GM23338 (cell line): ENCODE results near the gene ARHGAP42. TPM values are rescaled to one million over a fixed set of nuclear protein-coding genes. Genes with fewer than 3 reads are reported as not detected.

ENCODE experiments used
- ATAC-seq: fragments of 200-7000 bp; cut with Tn5 transposase; 3 replicates; pipeline ENCODE4 v1.9.1; 2020
- DNase-seq: peaks from one replicate; pipeline ENCODE4 v3.0.0-alpha.2; 2015; ENCODE audit warnings: low spot score
- H2AFZ ChIP-seq: fragments of 200-600 bp; sonication (generic); 2 replicates; pipeline ENCODE4 v1.8.0; 2016; ENCODE audit warnings: antibody characterized with exemption, mild to moderate bottlenecking, moderate library complexity
- H3F3A ChIP-seq: fragments of 200-600 bp; sonication (generic); replicated peaks from 2 replicates; pipeline ENCODE4 v1.8.0; 2017; ENCODE audit warnings: antibody characterized with exemption, mixed run types, low read depth
- H3K27ac ChIP-seq: fragments of 200-600 bp; sonication (generic); 2 replicates; pipeline ENCODE4 v1.6.1; 2016; ENCODE audit warnings: low read depth
- H3K27me3 ChIP-seq: fragments of 200-600 bp; sonication (generic); 2 replicates; pipeline ENCODE4 v1.8.0; 2016; ENCODE audit warnings: mild to moderate bottlenecking, mixed run types, moderate library complexity; ENCODE audit not compliant: insufficient read depth
- H3K36me3 ChIP-seq: fragments of 200-600 bp; sonication (generic); 2 replicates; pipeline ENCODE4 v1.8.0; 2016; ENCODE audit warnings: mild to moderate bottlenecking; ENCODE audit not compliant: insufficient read depth
- H3K4me1 ChIP-seq: fragments of 200-600 bp; sonication (generic); 2 replicates; pipeline ENCODE4 v1.8.0; 2016; ENCODE audit warnings: mild to moderate bottlenecking, moderate library complexity; ENCODE audit not compliant: insufficient read depth
- H3K4me2 ChIP-seq: fragments of 200-600 bp; sonication (generic); 2 replicates; pipeline ENCODE4 v1.7.1; 2017; ENCODE audit warnings: mixed run types
- H3K4me3 ChIP-seq: fragments of 200-600 bp; sonication (generic); 2 replicates; pipeline ENCODE4 v1.6.1; 2016; ENCODE audit warnings: mixed run types
- H3K79me2 ChIP-seq: fragments of 200-600 bp; sonication (generic); replicated peaks from 2 replicates; pipeline ENCODE4 v1.8.0; 2017; ENCODE audit warnings: mild to moderate bottlenecking; ENCODE audit not compliant: insufficient read depth
- H3K9me2 ChIP-seq: fragments of 200-600 bp; sonication (generic); 2 replicates; pipeline ENCODE4 v1.8.0; 2017; ENCODE audit not compliant: insufficient read depth
- H4K20me1 ChIP-seq: fragments of 200-600 bp; sonication (generic); replicated peaks from 2 replicates; pipeline ENCODE4 v1.8.0; 2017; ENCODE audit warnings: mild to moderate bottlenecking; ENCODE audit not compliant: insufficient read depth
- H3K27ac Mint-ChIP-seq: 2 replicates; pipeline ENCODE4 v1.8.0; 2020; ENCODE audit warnings: inconsistent platforms, mild to moderate bottlenecking, moderate library complexity, mixed read lengths
- H3K27me3 Mint-ChIP-seq: 3 replicates; pipeline ENCODE4 v1.8.0; 2022; ENCODE audit warnings: low read depth, mild to moderate bottlenecking, moderate library complexity, mixed read lengths, inconsistent platforms; ENCODE audit not compliant: insufficient read depth, poor library complexity
- H3K36me3 Mint-ChIP-seq: 3 replicates; pipeline ENCODE4 v1.8.0; 2021; ENCODE audit warnings: low read depth, mild to moderate bottlenecking, inconsistent platforms, moderate library complexity, mixed read lengths
- H3K4me1 Mint-ChIP-seq: 3 replicates; pipeline ENCODE4 v1.8.0; 2020; ENCODE audit warnings: mild to moderate bottlenecking, inconsistent platforms, mixed read lengths
- H3K4me3 Mint-ChIP-seq: 3 replicates; pipeline ENCODE4 v1.8.0; 2021; ENCODE audit warnings: moderate library complexity, mild to moderate bottlenecking, inconsistent platforms, mixed read lengths
- H3K9me3 Mint-ChIP-seq: 3 replicates; pipeline ENCODE4 v1.8.0; 2020; ENCODE audit warnings: moderate library complexity, mild to moderate bottlenecking, inconsistent platforms, mixed read lengths
- CREB1 ChIP-seq: fragments of 250-450 bp; sonication (Bioruptor Pico); IDR thresholded peaks from 2 replicates; pipeline ENCODE4 v1.5.0; 2020; ENCODE audit warnings: low read depth, mild to moderate bottlenecking, moderate library complexity
- EZH2 ChIP-seq: fragments of 200-600 bp; sonication (generic); IDR thresholded peaks from one replicate; pipeline ENCODE4 v1.8.0; 2017; ENCODE audit warnings: antibody characterized with exemption, mild to moderate bottlenecking, low read depth; ENCODE audit not compliant: unreplicated experiment
- EZH2phosphoT487 ChIP-seq: fragments of 200-600 bp; sonication (generic); IDR thresholded peaks from one replicate; pipeline ENCODE4 v1.8.1; 2018; ENCODE audit warnings: antibody characterized with exemption; ENCODE audit not compliant: unreplicated experiment
- JUNB ChIP-seq: IDR thresholded peaks from one replicate; pipeline ENCODE4 v1.6.1; 2016; ENCODE audit warnings: antibody characterized with exemption; ENCODE audit not compliant: unreplicated experiment
- NANOG ChIP-seq: IDR thresholded peaks from 2 replicates; pipeline ENCODE4 v1.6.1; 2016; ENCODE audit warnings: antibody characterized with exemption, borderline replicate concordance
- POLR2AphosphoS5 ChIP-seq: IDR thresholded peaks from 2 replicates; pipeline ENCODE4 v1.6.1; 2016; ENCODE audit warnings: antibody characterized with exemption, low read depth
- STAT1 ChIP-seq: IDR thresholded peaks from one replicate; pipeline ENCODE4 v1.6.1; 2016; ENCODE audit warnings: antibody characterized with exemption; ENCODE audit not compliant: unreplicated experiment
- ZNF114 ChIP-seq: fragments of 250-450 bp; sonication (Bioruptor Pico); IDR thresholded peaks from 2 replicates; pipeline ENCODE4 v1.5.0; 2020; ENCODE audit warnings: mild to moderate bottlenecking, moderate library complexity
- ZNF331 ChIP-seq: fragments of 250-450 bp; sonication (Bioruptor Pico); IDR thresholded peaks from 2 replicates; pipeline ENCODE4 v1.5.0; 2020; ENCODE audit warnings: low read depth, mild to moderate bottlenecking, moderate library complexity
- polyA plus RNA-seq: library from polyadenylated mRNA; unstranded; fragments of >200 nt; fragmentation: Nextera tagmentation; extraction: Ambion mirVana; gene quantifications from 2 replicates; pipeline ENCODE4 v1.2.1, GENCODE V29; 2016
- total RNA-seq: library from RNA; depleted of rRNA; stranded (reverse); fragments of >200 nt; shearing (Covaris generic); gene quantifications from 2 replicates; pipeline ENCODE4 v1.2.3, GENCODE V29; 2014
- TF ChIP-seq, protein P1 (sequence below): IDR thresholded peaks from one replicate; pipeline ENCODE4 v1.6.1; 2018; ENCODE audit warnings: antibody characterized with exemption; ENCODE audit not compliant: unreplicated experiment
- TF ChIP-seq, protein P2 (sequence below), 2 experiments: fragments of 200-600 bp in 1 of 2; sonication (generic) in 1 of 2; conservative IDR thresholded peaks; 2 replicates each; pipeline versions ENCODE4 v1.5.1 to v1.6.1; 2016 to 2017; ENCODE audit warnings: antibody characterized with exemption in 2 of 2, low read depth in 2 of 2, mild to moderate bottlenecking in 2 of 2, moderate library complexity in 1 of 2
- TF ChIP-seq, protein P3 (sequence below): fragments of 250-450 bp; sonication (Bioruptor Pico); IDR thresholded peaks from 2 replicates; pipeline ENCODE4 v1.5.0; 2020; ENCODE audit warnings: mild to moderate bottlenecking, moderate library complexity
- TF ChIP-seq, protein P4 (sequence below): IDR thresholded peaks from 2 replicates; pipeline ENCODE4 v1.6.1; 2016; ENCODE audit warnings: antibody characterized with exemption

Gene ARHGAP42
- total and polyA plus RNA-seq, 2 experiments from 2014 or later = 23.7 to 35.7 TPM

DNA sequence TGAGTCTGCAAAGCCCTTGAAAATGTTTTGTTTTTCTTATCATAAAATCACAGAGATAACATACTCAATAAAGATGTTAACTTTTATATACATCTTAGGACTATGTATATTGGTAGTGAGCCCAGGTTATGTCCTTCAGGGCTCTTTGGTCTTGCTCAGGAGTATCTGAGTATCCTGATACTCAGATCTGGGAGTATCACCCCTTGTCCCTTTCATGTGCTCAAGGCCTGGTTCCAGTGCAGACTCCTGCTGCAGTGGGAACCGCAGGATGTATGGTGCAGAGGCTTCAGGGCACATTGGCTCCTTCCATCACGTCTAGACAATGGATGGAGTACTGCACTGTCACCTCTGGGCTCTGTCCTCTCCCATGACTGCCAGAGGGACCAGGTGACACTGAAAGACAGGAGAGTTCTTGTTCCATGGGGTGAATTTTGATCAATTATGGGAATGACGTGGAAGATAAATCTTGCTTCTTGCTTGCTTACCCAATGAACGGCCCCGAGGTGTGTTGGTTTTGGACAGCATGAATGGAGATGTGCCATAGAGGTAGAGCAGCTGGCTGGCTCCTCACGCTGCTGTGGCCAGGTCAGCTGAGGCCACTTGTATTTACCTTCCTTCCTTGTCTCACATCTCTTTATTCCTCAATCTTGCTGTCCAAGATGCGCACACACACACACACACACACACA, 215.5 kb downstream of the ARHGAP42 start:
- DNase-seq (no peak), ATAC-seq (no peak)

More for the DNA sequence above, 215.5 kb downstream of the ARHGAP42 start:
- H3K36me3 Mint-ChIP-seq = no peaks in the 10 kb centered on the region; the same call in 2 of the 3 replicates
- Histone ChIP-seq H3K36me3 (no peaks in the 10 kb centered on the region), H3K4me1 (no peaks in the 10 kb centered on the region), H3K9me2 (peaks cover 4% of the 10 kb centered on the region), H3K79me2 (no peaks in the 10 kb centered on the region), H3F3A (no peaks in the 10 kb centered on the region), H3K4me3 (no peak overlapping the region), H3K27ac (no peak overlapping the region), H3K4me2 (no peak overlapping the region), H2AFZ (no peak overlapping the region), H3K27me3 (no peaks in the 10 kb centered on the region), H4K20me1 (no peaks in the 10 kb centered on the region)
- no peak overlapping the region for H3K4me3 Mint-ChIP-seq
- H3K27ac Mint-ChIP-seq = no peak overlapping the region; the same call in 1 of the 2 replicates
- no peaks in the 10 kb centered on the region; the same call in 2 of the 3 replicates for H3K9me3 Mint-ChIP-seq
- no peak for TF ChIP-seq EZH2phosphoT487
- TF ChIP-seq POLR2AphosphoS5 = no peak
- TF ChIP-seq JUNB = no peak
- TF ChIP-seq, protein P1, sequence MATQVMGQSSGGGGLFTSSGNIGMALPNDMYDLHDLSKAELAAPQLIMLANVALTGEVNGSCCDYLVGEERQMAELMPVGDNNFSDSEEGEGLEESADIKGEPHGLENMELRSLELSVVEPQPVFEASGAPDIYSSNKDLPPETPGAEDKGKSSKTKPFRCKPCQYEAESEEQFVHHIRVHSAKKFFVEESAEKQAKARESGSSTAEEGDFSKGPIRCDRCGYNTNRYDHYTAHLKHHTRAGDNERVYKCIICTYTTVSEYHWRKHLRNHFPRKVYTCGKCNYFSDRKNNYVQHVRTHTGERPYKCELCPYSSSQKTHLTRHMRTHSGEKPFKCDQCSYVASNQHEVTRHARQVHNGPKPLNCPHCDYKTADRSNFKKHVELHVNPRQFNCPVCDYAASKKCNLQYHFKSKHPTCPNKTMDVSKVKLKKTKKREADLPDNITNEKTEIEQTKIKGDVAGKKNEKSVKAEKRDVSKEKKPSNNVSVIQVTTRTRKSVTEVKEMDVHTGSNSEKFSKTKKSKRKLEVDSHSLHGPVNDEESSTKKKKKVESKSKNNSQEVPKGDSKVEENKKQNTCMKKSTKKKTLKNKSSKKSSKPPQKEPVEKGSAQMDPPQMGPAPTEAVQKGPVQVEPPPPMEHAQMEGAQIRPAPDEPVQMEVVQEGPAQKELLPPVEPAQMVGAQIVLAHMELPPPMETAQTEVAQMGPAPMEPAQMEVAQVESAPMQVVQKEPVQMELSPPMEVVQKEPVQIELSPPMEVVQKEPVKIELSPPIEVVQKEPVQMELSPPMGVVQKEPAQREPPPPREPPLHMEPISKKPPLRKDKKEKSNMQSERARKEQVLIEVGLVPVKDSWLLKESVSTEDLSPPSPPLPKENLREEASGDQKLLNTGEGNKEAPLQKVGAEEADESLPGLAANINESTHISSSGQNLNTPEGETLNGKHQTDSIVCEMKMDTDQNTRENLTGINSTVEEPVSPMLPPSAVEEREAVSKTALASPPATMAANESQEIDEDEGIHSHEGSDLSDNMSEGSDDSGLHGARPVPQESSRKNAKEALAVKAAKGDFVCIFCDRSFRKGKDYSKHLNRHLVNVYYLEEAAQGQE = no peak
- TF ChIP-seq ZNF331 (CRISPR knock-in tag) = no peak
- TF ChIP-seq STAT1 = no peak
- TF ChIP-seq, protein P2, sequence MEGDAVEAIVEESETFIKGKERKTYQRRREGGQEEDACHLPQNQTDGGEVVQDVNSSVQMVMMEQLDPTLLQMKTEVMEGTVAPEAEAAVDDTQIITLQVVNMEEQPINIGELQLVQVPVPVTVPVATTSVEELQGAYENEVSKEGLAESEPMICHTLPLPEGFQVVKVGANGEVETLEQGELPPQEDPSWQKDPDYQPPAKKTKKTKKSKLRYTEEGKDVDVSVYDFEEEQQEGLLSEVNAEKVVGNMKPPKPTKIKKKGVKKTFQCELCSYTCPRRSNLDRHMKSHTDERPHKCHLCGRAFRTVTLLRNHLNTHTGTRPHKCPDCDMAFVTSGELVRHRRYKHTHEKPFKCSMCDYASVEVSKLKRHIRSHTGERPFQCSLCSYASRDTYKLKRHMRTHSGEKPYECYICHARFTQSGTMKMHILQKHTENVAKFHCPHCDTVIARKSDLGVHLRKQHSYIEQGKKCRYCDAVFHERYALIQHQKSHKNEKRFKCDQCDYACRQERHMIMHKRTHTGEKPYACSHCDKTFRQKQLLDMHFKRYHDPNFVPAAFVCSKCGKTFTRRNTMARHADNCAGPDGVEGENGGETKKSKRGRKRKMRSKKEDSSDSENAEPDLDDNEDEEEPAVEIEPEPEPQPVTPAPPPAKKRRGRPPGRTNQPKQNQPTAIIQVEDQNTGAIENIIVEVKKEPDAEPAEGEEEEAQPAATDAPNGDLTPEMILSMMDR (conservative IDR thresholded peaks at IDR 0.05; ENCODE audit: low read depth in 2 of 2) = no peak
- no peak for TF ChIP-seq ZNF114
- TF ChIP-seq, protein P3, sequence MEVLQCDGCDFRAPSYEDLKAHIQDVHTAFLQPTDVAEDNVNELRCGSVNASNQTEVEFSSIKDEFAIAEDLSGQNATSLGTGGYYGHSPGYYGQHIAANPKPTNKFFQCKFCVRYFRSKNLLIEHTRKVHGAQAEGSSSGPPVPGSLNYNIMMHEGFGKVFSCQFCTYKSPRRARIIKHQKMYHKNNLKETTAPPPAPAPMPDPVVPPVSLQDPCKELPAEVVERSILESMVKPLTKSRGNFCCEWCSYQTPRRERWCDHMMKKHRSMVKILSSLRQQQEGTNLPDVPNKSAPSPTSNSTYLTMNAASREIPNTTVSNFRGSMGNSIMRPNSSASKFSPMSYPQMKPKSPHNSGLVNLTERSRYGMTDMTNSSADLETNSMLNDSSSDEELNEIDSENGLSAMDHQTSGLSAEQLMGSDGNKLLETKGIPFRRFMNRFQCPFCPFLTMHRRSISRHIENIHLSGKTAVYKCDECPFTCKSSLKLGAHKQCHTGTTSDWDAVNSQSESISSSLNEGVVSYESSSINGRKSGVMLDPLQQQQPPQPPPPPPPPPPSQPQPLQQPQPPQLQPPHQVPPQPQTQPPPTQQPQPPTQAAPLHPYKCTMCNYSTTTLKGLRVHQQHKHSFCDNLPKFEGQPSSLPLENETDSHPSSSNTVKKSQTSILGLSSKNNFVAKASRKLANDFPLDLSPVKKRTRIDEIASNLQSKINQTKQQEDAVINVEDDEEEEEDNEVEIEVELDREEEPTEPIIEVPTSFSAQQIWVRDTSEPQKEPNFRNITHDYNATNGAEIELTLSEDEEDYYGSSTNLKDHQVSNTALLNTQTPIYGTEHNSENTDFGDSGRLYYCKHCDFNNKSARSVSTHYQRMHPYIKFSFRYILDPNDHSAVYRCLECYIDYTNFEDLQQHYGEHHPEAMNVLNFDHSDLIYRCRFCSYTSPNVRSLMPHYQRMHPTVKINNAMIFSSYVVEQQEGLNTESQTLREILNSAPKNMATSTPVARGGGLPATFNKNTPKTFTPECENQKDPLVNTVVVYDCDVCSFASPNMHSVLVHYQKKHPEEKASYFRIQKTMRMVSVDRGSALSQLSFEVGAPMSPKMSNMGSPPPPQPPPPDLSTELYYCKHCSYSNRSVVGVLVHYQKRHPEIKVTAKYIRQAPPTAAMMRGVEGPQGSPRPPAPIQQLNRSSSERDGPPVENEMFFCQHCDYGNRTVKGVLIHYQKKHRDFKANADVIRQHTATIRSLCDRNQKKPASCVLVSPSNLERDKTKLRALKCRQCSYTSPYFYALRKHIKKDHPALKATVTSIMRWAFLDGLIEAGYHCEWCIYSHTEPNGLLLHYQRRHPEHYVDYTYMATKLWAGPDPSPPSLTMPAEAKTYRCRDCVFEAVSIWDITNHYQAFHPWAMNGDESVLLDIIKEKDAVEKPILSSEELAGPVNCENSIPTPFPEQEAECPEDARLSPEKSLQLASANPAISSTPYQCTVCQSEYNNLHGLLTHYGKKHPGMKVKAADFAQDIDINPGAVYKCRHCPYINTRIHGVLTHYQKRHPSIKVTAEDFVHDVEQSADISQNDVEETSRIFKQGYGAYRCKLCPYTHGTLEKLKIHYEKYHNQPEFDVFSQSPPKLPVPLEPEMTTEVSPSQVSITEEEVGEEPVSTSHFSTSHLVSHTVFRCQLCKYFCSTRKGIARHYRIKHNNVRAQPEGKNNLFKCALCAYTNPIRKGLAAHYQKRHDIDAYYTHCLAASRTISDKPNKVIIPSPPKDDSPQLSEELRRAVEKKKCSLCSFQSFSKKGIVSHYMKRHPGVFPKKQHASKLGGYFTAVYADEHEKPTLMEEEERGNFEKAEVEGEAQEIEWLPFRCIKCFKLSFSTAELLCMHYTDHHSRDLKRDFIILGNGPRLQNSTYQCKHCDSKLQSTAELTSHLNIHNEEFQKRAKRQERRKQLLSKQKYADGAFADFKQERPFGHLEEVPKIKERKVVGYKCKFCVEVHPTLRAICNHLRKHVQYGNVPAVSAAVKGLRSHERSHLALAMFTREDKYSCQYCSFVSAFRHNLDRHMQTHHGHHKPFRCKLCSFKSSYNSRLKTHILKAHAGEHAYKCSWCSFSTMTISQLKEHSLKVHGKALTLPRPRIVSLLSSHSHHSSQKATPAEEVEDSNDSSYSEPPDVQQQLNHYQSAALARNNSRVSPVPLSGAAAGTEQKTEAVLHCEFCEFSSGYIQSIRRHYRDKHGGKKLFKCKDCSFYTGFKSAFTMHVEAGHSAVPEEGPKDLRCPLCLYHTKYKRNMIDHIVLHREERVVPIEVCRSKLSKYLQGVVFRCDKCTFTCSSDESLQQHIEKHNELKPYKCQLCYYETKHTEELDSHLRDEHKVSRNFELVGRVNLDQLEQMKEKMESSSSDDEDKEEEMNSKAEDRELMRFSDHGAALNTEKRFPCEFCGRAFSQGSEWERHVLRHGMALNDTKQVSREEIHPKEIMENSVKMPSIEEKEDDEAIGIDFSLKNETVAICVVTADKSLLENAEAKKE = no peak
- no peak for TF ChIP-seq CREB1 (CRISPR knock-in tag)
- no peak for TF ChIP-seq EZH2
- TF ChIP-seq NANOG = no peak
- TF ChIP-seq, protein P4, sequence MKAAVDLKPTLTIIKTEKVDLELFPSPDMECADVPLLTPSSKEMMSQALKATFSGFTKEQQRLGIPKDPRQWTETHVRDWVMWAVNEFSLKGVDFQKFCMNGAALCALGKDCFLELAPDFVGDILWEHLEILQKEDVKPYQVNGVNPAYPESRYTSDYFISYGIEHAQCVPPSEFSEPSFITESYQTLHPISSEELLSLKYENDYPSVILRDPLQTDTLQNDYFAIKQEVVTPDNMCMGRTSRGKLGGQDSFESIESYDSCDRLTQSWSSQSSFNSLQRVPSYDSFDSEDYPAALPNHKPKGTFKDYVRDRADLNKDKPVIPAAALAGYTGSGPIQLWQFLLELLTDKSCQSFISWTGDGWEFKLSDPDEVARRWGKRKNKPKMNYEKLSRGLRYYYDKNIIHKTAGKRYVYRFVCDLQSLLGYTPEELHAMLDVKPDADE = no peak
- H3K27me3 Mint-ChIP-seq = peaks cover 5% of the 10 kb centered on the region
- H3K4me1 Mint-ChIP-seq = peaks cover 2% of the 10 kb centered on the region; the same call in 1 of the 3 replicates
